Mucosa of descending colon (tissue), 3 donors: ENCODE results near the gene MRPL40. TPM values are rescaled to one million over a fixed set of nuclear protein-coding genes. Genes with fewer than 3 reads are reported as not detected.
A peak's percentile ranks its signal among the peaks of the same experiment; 100 is the strongest.

ENCODE experiments used
- ATAC-seq: fragments of 200-7000 bp; cut with Tn5 transposase; one replicate; pipeline ENCODE4 v1.9.1; 2020; ENCODE audit warnings: mild to moderate bottlenecking, moderate library complexity
- DNase-seq, 3 donors: peaks; one replicate each; pipeline ENCODE4 v3.0.0-alpha.2; 2020
- H3K36me3 ChIP-seq: fragments of 200-600 bp; one replicate; pipeline ENCODE4 v1.8.0; 2021; ENCODE audit warnings: low read depth, mild to moderate bottlenecking
- H3K4me1 ChIP-seq: fragments of 200-600 bp; one replicate; pipeline ENCODE4 v1.8.0; 2021; ENCODE audit warnings: low read depth, mild to moderate bottlenecking
- H3K4me3 ChIP-seq: fragments of 200-600 bp; one replicate; pipeline ENCODE4 v1.8.0; 2021; ENCODE audit warnings: mild to moderate bottlenecking
- H3K9me3 ChIP-seq: fragments of 200-600 bp; one replicate; pipeline ENCODE4 v1.8.0; 2021; ENCODE audit warnings: mild to moderate bottlenecking
- CTCF ChIP-seq: fragments of 200-600 bp; IDR thresholded peaks from one replicate; pipeline ENCODE4 v1.8.0; 2022; ENCODE audit warnings: antibody characterized with exemption, mild to moderate bottlenecking
- intact Hi-C, 2 donors: fragments of 100-400 bp; cut with DNase I in 1 of 2; cut with micrococcal nuclease in 1 of 2; formaldehyde crosslinking; loops; one replicate each; pipeline versions ENCODE4 v1.11.0 to v1.11.1; 2022; cut with DNase I, micrococcal nuclease
- long read RNA-seq, 2 donors: library from polyadenylated mRNA; unstranded; transcript quantifications; one replicate each; pipeline ENCODE4 v2.0.0, GENCODE V29; 2019 to 2021
- total RNA-seq, 3 donors: library from RNA; stranded (reverse); fragmentation: NEBNext Ultra II Directional in 2 of 3; extraction: Animal tissue kit (Norgen Biotek cat#: 25700) in 2 of 3; gene quantifications; one replicate each; pipeline versions ENCODE4 v1.2.1 to v1.2.4, GENCODE V29; 2021 to 2023
- donor health status: DM: no; HTN: no; CAD: no; lungs with moderate emphysema.
- donor health status: DM: no; HTN: no; CAD: no.
- donor health status: DM: no; HTN: yes; CAD: no.

The MRPL40 gene
- 10 to 100 TPM; 15.2 to 21.7 (median 19.0) TPM for total RNA-seq
- long read RNA-seq, donor 1, transcript MRPL40-201 (4 exons, 1,387 nt): major isoform, 29 of 30 reads
- long read RNA-seq, donor 1, partial matches to known transcripts: 0 of 30 reads
- long read RNA-seq, donor 1, other reads (novel, unspliced or antisense): 0 of 30 reads
- long read RNA-seq, donor 2, transcript MRPL40-201 (4 exons, 1,387 nt): major isoform, 30 of 35 reads
- long read RNA-seq, donor 2, partial matches to known transcripts: 1 of 35 reads
- long read RNA-seq, donor 2, other reads (novel, unspliced or antisense): 1 of 35 reads

DNA sequence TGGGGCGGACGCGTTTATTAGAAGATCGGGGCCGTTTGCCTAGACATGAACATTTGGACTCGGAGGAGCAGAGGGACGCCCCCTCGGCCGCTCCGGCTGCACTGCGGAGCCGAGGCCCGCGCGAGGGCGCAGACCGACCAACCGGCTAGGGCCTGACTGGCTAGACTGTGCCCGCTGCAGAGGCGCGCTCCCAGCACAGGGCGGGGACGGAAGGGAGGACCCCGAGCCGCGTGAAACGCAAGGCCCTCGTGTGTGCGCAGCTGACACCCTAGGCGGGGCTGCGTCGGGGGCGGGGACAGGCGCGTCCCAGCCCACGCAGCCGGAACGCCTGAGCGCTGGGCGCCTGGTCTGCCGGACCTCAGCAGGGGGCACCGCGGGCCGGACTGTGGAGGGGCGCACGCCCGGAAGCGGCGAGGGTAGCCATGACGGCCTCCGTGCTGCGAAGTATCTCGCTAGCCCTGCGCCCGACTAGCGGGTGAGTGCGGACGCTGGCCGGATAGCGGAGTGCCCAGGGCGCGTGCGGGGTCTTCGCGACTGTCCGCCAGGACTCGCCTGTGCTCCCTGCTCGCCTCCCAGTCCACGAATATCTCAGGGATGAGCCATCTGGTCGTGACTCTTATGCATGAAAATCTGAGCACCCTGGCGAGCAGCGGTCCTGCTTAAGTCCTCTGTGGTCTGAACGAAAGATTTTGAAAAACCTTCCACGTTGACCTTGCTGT, at the start of gene MRPL40:
MRPL40 (plus strand) TSS at position 413 of the 719 bp plus-strand sequence; CDS start at position 423, 10 bp downstream.
- DNase-seq: peak; percentile 94 to 98 (median 96)

GRCh38 chr22:19383292-19383691, 49.1 kb upstream of the MRPL40 start:
- no peaks in the 10 kb centered on the region for H3K4me1 ChIP-seq
- TF ChIP-seq CTCF: no peak
- H3K36me3 ChIP-seq: peaks cover 6% of the 10 kb centered on the region
- no peaks in the 10 kb centered on the region for H3K9me3 ChIP-seq
- DNase-seq (no peak), ATAC-seq (no peak)
- intact Hi-C loops: no loop called here
- no peak overlapping the region for H3K4me3 ChIP-seq

More for the DNA sequence above, at the start of gene MRPL40:
- peaks cover 17% of the 10 kb centered on the region for H3K4me1 ChIP-seq
- H3K4me3 ChIP-seq: peak within 1 kb of the TSS; percentile 74
- ATAC-seq: peak; percentile 95
- intact Hi-C loops: no loop called here
- H3K36me3 ChIP-seq: no peaks in the 10 kb centered on the region
- no peak for TF ChIP-seq CTCF
- no peaks in the 10 kb centered on the region for H3K9me3 ChIP-seq

DNA sequence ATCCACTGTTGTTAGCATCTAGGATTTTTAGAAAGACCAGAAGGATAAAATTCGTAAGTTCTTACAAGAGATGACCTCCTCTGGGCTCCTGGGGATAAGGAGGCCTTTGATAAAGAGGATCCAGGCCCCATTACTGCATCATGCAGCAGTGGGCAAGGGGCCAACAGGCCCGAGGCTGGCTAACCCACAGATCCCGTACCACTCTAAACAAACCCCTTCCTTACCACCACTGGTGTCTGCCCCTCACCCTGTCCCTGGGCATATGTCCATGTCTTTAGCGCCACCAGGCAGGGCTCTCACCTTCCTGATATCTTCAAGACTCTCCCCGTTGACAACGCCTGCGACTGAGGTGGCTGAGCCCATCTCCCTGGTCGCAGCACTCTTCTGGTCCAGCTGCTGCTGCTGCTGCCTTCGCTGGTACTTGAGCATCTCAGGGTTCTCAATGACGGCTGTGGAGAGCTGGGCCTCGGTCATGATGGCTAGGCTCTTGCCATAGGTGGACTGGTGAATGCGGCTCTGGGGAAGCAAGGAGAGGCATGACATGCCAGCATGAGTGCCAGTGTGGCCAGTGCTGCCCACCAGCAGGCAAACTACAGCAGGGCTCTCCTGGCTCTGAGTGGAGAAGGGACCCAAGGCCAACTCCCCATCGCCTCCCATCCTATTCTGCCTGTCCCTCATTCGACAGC, 47.0 kb upstream of the MRPL40 start:
- Histone ChIP-seq H3K4me3 (no peak overlapping the region), H3K4me1 (no peaks in the 10 kb centered on the region), H3K9me3 (no peaks in the 10 kb centered on the region), H3K36me3 (peaks cover 6% of the 10 kb centered on the region)
- TF ChIP-seq CTCF: no peak
- intact Hi-C loops: no loop called here
- ATAC-seq (no peak), DNase-seq (no peak)

DNA sequence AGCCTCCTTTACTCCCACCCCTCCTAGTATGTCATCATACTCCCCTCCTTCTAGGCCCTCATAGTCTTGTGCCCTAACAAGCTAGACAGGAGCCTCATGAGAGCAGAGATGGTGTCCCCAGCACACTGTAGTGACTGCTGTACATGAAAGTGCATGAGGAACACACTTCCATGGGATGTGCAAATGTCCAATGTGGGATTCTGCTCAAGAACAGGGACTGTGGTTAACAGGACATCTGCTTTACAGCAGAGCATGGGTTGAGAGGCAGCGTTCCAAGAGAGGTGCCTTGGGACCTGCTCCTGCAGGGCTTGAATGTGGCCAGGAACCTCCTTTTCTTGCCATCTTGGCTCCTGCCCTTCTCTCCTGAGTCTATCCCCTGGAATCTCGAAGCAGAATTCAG, 46.1 kb upstream of the MRPL40 start:
- intact Hi-C loops: no loop called here
- Histone ChIP-seq H3K9me3 (no peaks in the 10 kb centered on the region), H3K4me1 (no peaks in the 10 kb centered on the region), H3K36me3 (peaks cover 8% of the 10 kb centered on the region), H3K4me3 (no peak overlapping the region)
- no peak for TF ChIP-seq CTCF
- ATAC-seq: no peak
- DNase-seq: no peak

GRCh38 chr22:19387038-19387437, 45.3 kb upstream of the MRPL40 start:
- H3K9me3 ChIP-seq: no peaks in the 10 kb centered on the region
- H3K4me1 ChIP-seq: no peaks in the 10 kb centered on the region
- H3K4me3 ChIP-seq: no peak overlapping the region
- TF ChIP-seq CTCF: no peak
- peaks cover 8% of the 10 kb centered on the region for H3K36me3 ChIP-seq
- intact Hi-C loops: no loop called here
- ATAC-seq (no peak), DNase-seq (no peak)
